GM13977 (cell line): Measurements from ENCODE around the gene ERGIC2.

Experiments
- DNase-seq: peaks from one replicate; pipeline ENCODE4 v3.0.0; 2012; ENCODE audit warnings: low spot score
- CTCF ChIP-seq: IDR thresholded peaks from 2 replicates; pipeline ENCODE4 v1.5.1; 2012; ENCODE audit warnings: mild to moderate bottlenecking, control low read depth; ENCODE audit not compliant: insufficient read depth; ENCODE audit errors: extremely low read depth, missing control alignments
- in situ Hi-C: fragments of 300-500 bp; cut with MboI; formaldehyde crosslinking; loops from one replicate; pipeline ENCODE4 v1.12.0; 2022; ENCODE audit warnings: low sequenced_read_pairs, low pct_unique_long_range_greater_than_20kb, mixed read lengths, inconsistent platforms; ENCODE audit not compliant: unreplicated experiment

The ERGIC2 gene

GRCh38 chr12:29309320-29309902 is 71.6 kb downstream of the ERGIC2 start:
- in situ Hi-C loops: no loop called here
- TF ChIP-seq CTCF: peak; percentile 19
- DNase-seq: no peak

- in situ Hi-C loops: no loop called here
- no peak for DNase-seq
- no peak for TF ChIP-seq CTCF
Measured at GRCh38 chr12:29306682-29307081, 74.3 kb downstream of the ERGIC2 start.

- no peak for DNase-seq
- TF ChIP-seq CTCF: no peak
- in situ Hi-C loops: no loop called here
Measured at GRCh38 chr12:29306266-29306665, 74.7 kb downstream of the ERGIC2 start.

GRCh38 chr12:29304388-29304787 is 76.6 kb downstream of the ERGIC2 start:
- in situ Hi-C loops: no loop called here
- no peak for TF ChIP-seq CTCF
- DNase-seq: no peak

GRCh38 chr12:29301114-29301513 is 79.9 kb downstream of the ERGIC2 start:
- no peak for TF ChIP-seq CTCF

GRCh38 chr12:29299633-29300032 is 81.3 kb downstream of the ERGIC2 start:
- in situ Hi-C loops: no loop called here
- no peak for TF ChIP-seq CTCF
- DNase-seq: no peak

More at GRCh38 chr12:29301114-29301513, 79.9 kb downstream of the ERGIC2 start:
- no peak for DNase-seq
- in situ Hi-C loops: no loop called here
